Measurements from ENCODE around the gene AUNIP. TPM values are rescaled to one million over a fixed set of nuclear protein-coding genes. Genes with fewer than 3 reads are reported as not detected.

AUNIP gene
- polyA plus RNA-seq, 2 of the 4 experiments (the other 2 are of a cell fraction) = 6.5 to 8.4 TPM

DNA sequence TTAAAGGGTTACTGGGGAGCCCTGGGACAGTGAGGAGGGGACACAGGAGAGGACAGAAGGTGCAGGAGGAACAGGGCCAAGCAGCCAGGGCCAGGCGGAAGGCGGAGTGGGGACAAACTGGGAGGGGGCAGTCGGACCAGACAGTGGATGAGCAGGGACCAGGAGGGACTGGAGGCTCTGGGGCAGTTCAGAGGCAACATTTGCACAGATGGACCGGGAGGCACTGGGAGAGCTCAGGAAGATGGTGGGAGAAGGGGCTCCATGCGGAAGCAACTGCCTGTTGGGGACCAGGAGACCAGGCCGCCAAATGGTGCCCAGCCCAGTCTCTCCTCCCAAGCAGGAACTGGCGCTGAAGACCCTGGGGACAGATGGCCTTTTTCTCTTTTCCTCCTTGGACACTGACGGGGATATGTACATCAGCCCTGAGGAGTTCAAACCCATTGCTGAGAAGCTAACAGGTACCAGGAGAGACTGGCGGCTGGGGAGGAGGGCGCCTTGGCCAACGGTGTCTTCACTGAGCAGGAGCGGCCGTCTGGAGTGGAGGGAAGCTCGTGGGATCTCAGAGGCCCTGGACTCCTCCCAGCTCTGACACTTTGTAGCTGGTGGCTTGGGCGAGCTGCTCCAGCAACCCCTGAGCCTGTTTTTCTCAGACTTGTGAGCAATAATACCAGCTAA, 58.4 kb downstream of the AUNIP start:
- ChIA-PET CTCF (interaction anchor here (0.6 to 2.0 kb wide), 6 partner anchors 9 to 377 kb away, joined by 3 to 10 read pairs (median 4); no protein-coding TSS in a partner anchor), POLR2A (interaction anchor here (0.5 to 1.5 kb wide), 3 partner anchors 8 to 371 kb away, joined by 3 to 6 read pairs (median 5); no protein-coding TSS in a partner anchor)
- no peak for FAIRE-seq
- Histone ChIP-seq H3K4me1 (peaks cover 14% of the 10 kb centered on the region; the same call in 2 of the 3 replicates), H3K9me3 (no peaks in the 10 kb centered on the region), H3K4me3 (peak overlapping the region; percentile 74), H3K4me2 (peak overlapping the region; percentile 97), H3K27ac (peak overlapping the region; percentile 91 to 98)
- ATAC-seq = peak; percentile 7 to 9; a peak in 3 of 6 replicates
- TF ChIP-seq BHLHE40 (IDR thresholded peaks at IDR 0.05; ENCODE audit: low read depth, low read length) (no peak), CBX2 (IDR thresholded peaks at IDR 0.05; ENCODE audit: borderline replicate concordance, low read depth) (no peak), HOXA7 (CRISPR knock-in tag; IDR thresholded peaks at IDR 0.05) (no peak), EP300 (IDR thresholded peaks at IDR 0.05) (no peak), ZC3H11A (IDR thresholded peaks at IDR 0.05) (no peak), SREBF2 (IDR thresholded peaks at IDR 0.05) (no peak), ZFP36 (IDR thresholded peaks at IDR 0.05; ENCODE audit: borderline replicate concordance, partially characterized antibody) (no peak)
- TF ChIP-seq, protein P1, sequence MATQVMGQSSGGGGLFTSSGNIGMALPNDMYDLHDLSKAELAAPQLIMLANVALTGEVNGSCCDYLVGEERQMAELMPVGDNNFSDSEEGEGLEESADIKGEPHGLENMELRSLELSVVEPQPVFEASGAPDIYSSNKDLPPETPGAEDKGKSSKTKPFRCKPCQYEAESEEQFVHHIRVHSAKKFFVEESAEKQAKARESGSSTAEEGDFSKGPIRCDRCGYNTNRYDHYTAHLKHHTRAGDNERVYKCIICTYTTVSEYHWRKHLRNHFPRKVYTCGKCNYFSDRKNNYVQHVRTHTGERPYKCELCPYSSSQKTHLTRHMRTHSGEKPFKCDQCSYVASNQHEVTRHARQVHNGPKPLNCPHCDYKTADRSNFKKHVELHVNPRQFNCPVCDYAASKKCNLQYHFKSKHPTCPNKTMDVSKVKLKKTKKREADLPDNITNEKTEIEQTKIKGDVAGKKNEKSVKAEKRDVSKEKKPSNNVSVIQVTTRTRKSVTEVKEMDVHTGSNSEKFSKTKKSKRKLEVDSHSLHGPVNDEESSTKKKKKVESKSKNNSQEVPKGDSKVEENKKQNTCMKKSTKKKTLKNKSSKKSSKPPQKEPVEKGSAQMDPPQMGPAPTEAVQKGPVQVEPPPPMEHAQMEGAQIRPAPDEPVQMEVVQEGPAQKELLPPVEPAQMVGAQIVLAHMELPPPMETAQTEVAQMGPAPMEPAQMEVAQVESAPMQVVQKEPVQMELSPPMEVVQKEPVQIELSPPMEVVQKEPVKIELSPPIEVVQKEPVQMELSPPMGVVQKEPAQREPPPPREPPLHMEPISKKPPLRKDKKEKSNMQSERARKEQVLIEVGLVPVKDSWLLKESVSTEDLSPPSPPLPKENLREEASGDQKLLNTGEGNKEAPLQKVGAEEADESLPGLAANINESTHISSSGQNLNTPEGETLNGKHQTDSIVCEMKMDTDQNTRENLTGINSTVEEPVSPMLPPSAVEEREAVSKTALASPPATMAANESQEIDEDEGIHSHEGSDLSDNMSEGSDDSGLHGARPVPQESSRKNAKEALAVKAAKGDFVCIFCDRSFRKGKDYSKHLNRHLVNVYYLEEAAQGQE (IDR thresholded peaks at IDR 0.05) = no peak
- TF ChIP-seq, protein P2, sequence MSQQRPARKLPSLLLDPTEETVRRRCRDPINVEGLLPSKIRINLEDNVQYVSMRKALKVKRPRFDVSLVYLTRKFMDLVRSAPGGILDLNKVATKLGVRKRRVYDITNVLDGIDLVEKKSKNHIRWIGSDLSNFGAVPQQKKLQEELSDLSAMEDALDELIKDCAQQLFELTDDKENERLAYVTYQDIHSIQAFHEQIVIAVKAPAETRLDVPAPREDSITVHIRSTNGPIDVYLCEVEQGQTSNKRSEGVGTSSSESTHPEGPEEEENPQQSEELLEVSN (IDR thresholded peaks at IDR 0.05; ENCODE audit: borderline replicate concordance, low read depth) = no peak
- 72% methylated on average over 11 of the region's 15 CpGs for WGBS (ENCODE audit: missing lambda C conversion rate)
- DNase-seq (ENCODE audit: low read depth in 1 of 2, low spot score in 1 of 2) = no peak

DNA sequence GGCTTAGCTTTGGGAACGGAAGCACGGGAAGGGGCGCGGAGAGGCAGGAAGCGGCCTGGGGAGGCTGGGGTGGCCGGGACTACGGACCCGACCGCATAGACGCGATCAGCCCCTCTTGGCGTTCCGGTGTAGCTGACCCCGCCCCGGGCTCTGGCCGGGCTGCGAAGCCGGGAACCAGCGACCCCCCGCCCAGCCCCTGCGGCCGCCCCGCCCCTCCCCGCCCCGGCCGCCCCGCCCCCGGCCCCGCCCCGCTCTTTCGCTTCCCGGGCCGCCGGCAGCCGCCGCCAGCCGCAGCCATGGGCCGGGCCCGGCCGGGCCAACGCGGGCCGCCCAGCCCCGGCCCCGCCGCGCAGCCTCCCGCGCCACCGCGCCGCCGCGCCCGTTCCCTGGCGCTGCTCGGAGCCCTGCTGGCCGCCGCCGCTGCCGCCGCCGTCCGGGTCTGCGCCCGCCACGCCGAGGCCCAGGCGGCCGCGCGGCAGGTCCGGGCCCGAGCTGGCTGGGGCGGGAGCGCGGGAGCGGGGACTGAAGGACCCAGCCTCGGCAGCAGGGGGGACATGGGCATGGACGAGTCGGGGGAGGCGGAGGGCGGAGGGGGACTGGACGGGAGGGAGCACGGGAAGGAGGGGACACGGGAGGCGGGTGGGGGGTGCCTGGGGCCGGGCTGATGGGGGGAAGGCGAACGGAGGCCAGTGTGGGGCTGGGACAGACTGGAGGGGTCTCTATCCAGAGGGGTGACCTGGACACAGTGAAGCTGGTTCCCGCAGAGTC, 59.1 kb downstream of the AUNIP start, which contains the start of gene SELENON:
TSS of gene SELENON (plus strand) at position 259 of the 768 bp plus-strand sequence. CDS start at position 297, 38 bp downstream.
- H3K4me1 ChIP-seq = peaks cover 14% of the 10 kb centered on the region; the same call in 2 of the 3 replicates
- ChIA-PET CTCF (interaction anchor here (0.6 to 3.3 kb wide), 7 partner anchors 10 to 280 kb away, joined by 3 to 30 read pairs (median 5); no protein-coding TSS in a partner anchor), POLR2A (interaction anchor here (0.5 to 1.5 kb wide), 3 partner anchors 7 to 370 kb away, joined by 3 to 6 read pairs (median 5); no protein-coding TSS in a partner anchor)
- peak within 1 kb of the TSS; percentile 91 to 98 for H3K27ac ChIP-seq
- peak; percentile 52 to 66 for ATAC-seq
- H3K9me3 ChIP-seq = no peaks in the 10 kb centered on the region
- peak in 1 of 2 experiments; percentile 38 for DNase-seq (ENCODE audit: low read depth in 1 of 2, low spot score in 1 of 2)
- no CpG with 5 or more reads among the region's 91 CpGs for WGBS (ENCODE audit: missing lambda C conversion rate)
- peak within 1 kb of the TSS; percentile 74 for H3K4me3 ChIP-seq
- no peak for FAIRE-seq
- peak within 1 kb of the TSS; percentile 97 for H3K4me2 ChIP-seq
- TF ChIP-seq POLR2A (IDR thresholded peaks at IDR 0.05; ENCODE audit: low read length) (peak; percentile 30), SMC3 (IDR thresholded peaks at IDR 0.05) (no peak)
- TF ChIP-seq, protein P3, sequence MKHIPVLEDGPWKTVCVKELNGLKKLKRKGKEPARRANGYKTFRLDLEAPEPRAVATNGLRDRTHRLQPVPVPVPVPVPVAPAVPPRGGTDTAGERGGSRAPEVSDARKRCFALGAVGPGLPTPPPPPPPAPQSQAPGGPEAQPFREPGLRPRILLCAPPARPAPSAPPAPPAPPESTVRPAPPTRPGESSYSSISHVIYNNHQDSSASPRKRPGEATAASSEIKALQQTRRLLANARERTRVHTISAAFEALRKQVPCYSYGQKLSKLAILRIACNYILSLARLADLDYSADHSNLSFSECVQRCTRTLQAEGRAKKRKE (CRISPR knock-in tag; IDR thresholded peaks at IDR 0.05; ENCODE audit: low read depth) = no peak

DNA sequence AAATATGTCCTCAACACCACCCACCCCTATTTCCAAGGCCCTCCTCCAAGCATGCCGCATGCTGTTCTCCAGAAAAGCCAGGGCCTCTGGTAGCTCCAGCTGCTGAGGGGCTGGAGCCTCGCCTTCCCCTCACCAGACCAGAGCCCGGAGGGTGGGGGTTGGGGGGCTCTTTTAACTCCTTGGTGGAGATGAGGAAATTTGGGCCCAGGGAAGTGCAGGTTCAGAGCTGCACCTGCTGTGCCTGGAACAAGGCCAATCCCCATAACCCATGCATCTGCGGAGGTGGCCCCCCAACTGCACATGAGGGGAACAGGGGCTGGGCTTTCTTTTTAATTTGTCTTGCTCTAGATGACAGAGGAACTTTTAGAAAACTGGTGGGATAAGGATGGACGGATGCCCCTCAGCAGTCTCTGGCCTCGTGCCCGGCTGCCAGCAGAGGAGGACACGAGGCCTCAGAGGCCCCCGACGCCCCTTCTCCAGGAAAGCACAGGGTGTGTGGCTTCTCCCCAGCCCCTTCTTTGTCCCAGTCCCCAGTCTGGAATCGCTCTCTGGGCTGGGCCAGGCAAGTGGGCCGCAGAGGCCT, 59.8 kb downstream of the AUNIP start:
- ChIA-PET CTCF (interaction anchor here (1.1 to 3.3 kb wide), 5 partner anchors 10 to 280 kb away, joined by 3 to 30 read pairs (median 11); no protein-coding TSS in a partner anchor), POLR2A (interaction anchor here (1.5 kb wide), 1 partner anchor 11 kb away, joined by 6 read pairs; no protein-coding TSS in a partner anchor)
- Histone ChIP-seq H3K4me2 (peak overlapping the region; percentile 97), H3K4me1 (peaks cover 14% of the 10 kb centered on the region; the same call in 2 of the 3 replicates), H3K27ac (peak overlapping the region; percentile 91 to 98), H3K4me3 (peak overlapping the region; percentile 74), H3K9me3 (no peaks in the 10 kb centered on the region)
- DNase-seq (ENCODE audit: low read depth in 1 of 2, low spot score in 1 of 2) = no peak
- TF ChIP-seq JUN (IDR thresholded peaks at IDR 0.05) = no peak
- TF ChIP-seq, protein P4, sequence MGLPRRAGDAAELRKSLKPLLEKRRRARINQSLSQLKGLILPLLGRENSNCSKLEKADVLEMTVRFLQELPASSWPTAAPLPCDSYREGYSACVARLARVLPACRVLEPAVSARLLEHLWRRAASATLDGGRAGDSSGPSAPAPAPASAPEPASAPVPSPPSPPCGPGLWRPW (IDR thresholded peaks at IDR 0.05) = no peak
- whole genome bisulfite sequencing (ENCODE audit: missing lambda C conversion rate) = 55% methylated on average over 9 of the region's 12 CpGs
- 0 out of 6 replicates have a peak, but pooled peaks of 1 of the 2 experiments have one; percentile 6 for ATAC-seq
- FAIRE-seq = no peak

All from A549 (cell line).